ENCODE measurements around the gene TMEM182. TPM values are rescaled to one million over a fixed set of nuclear protein-coding genes. Genes with fewer than 3 reads are reported as not detected.

Gene TMEM182
- polyA plus RNA-seq, 1 donor (not counting 4 experiments of a cell fraction or from before 2014, with no cell fraction given): 3.5 TPM

GRCh38 chr2:102788885-102789260 lies 27.0 kb downstream of the TMEM182 start:
- dilution Hi-C loops (cut with MboI; ENCODE audit: extremely low pct_ligation_motif_present, low sequenced_read_pairs): no loop called here

GRCh38 chr2:102789349-102790090 lies 27.7 kb downstream of the TMEM182 start:
- dilution Hi-C loops (cut with MboI; ENCODE audit: extremely low pct_ligation_motif_present, low sequenced_read_pairs): no loop called here
- DNase-seq (ENCODE audit: low read depth, low spot score) (no peak), FAIRE-seq (no peak)
- Histone ChIP-seq H3K9me3 (ENCODE audit: control insufficient read depth, low read depth, low read length) (no peaks in the 10 kb centered on the region), H3K4me2 (ENCODE audit: control insufficient read depth, extremely low read depth, insufficient read depth, low read depth, low read length) (no peak overlapping the region), H3K9me1 (ENCODE audit: control insufficient read depth, extremely low read depth, insufficient read depth, low read length) (no peaks in the 10 kb centered on the region), H3K9ac (ENCODE audit: control insufficient read depth, extremely low read depth, insufficient read depth, low read length) (no peak overlapping the region), H3K4me1 (ENCODE audit: control insufficient read depth, extremely low read depth, insufficient read depth, low read length) (no peaks in the 10 kb centered on the region), H3K36me3 (ENCODE audit: control insufficient read depth in 2 of 2, extremely low read depth in 1 of 2, insufficient read depth in 2 of 2, low read length in 2 of 2) (no peaks in the 10 kb centered on the region), H3K27me3 (ENCODE audit: control insufficient read depth, extremely low read depth, insufficient read depth, low read length) (no peaks in the 10 kb centered on the region), H3K79me2 (ENCODE audit: control insufficient read depth, insufficient read depth, low read length) (no peaks in the 10 kb centered on the region), H2AFZ (ENCODE audit: control insufficient read depth, low read length) (no peak overlapping the region), H3K4me3 (ENCODE audit: control insufficient read depth in 2 of 3, extremely low read depth in 1 of 3, insufficient read depth in 2 of 3, low read depth in 1 of 3, low read length in 3 of 3) (no peak overlapping the region), H4K20me1 (ENCODE audit: control insufficient read depth, extremely low read depth, insufficient read depth, low read length) (no peaks in the 10 kb centered on the region), H3K27ac (ENCODE audit: control insufficient read depth, insufficient read depth, low read length) (no peak overlapping the region)
- TF ChIP-seq EZH2 (IDR thresholded peaks at IDR 0.05; ENCODE audit: low read length): no peak
- no peak for TF ChIP-seq CTCF (optimal IDR thresholded peaks at IDR 0.05 in 1 of 3, IDR thresholded peaks at IDR 0.05 in 1 of 3, conservative IDR thresholded peaks at IDR 0.05 in 1 of 3; ENCODE audit: extremely low read depth in 1 of 3, insufficient read depth in 2 of 3, low read length in 3 of 3)

More at GRCh38 chr2:102788885-102789260, 27.0 kb downstream of the TMEM182 start:
- H3K4me2 ChIP-seq (ENCODE audit: control insufficient read depth, extremely low read depth, insufficient read depth, low read depth, low read length): no peak overlapping the region
- H3K36me3 ChIP-seq (ENCODE audit: control insufficient read depth in 2 of 2, extremely low read depth in 1 of 2, insufficient read depth in 2 of 2, low read length in 2 of 2): no peaks in the 10 kb centered on the region
- H3K79me2 ChIP-seq (ENCODE audit: control insufficient read depth, insufficient read depth, low read length): no peaks in the 10 kb centered on the region
- H3K9ac ChIP-seq (ENCODE audit: control insufficient read depth, extremely low read depth, insufficient read depth, low read length): no peak overlapping the region
- H3K9me3 ChIP-seq (ENCODE audit: control insufficient read depth, low read depth, low read length): no peaks in the 10 kb centered on the region
- no peak overlapping the region for H2AFZ ChIP-seq (ENCODE audit: control insufficient read depth, low read length)
- no peaks in the 10 kb centered on the region for H3K27me3 ChIP-seq (ENCODE audit: control insufficient read depth, extremely low read depth, insufficient read depth, low read length)
- no peaks in the 10 kb centered on the region for H3K9me1 ChIP-seq (ENCODE audit: control insufficient read depth, extremely low read depth, insufficient read depth, low read length)
- H3K27ac ChIP-seq (ENCODE audit: control insufficient read depth, insufficient read depth, low read length): no peak overlapping the region
- TF ChIP-seq CTCF (optimal IDR thresholded peaks at IDR 0.05 in 1 of 3, IDR thresholded peaks at IDR 0.05 in 1 of 3, conservative IDR thresholded peaks at IDR 0.05 in 1 of 3; ENCODE audit: extremely low read depth in 1 of 3, insufficient read depth in 2 of 3, low read length in 3 of 3): no peak
- TF ChIP-seq EZH2 (IDR thresholded peaks at IDR 0.05; ENCODE audit: low read length): no peak
- no peaks in the 10 kb centered on the region for H3K4me1 ChIP-seq (ENCODE audit: control insufficient read depth, extremely low read depth, insufficient read depth, low read length)
- FAIRE-seq: no peak
- DNase-seq (ENCODE audit: low read depth, low spot score): no peak
- H3K4me3 ChIP-seq (ENCODE audit: control insufficient read depth in 2 of 3, extremely low read depth in 1 of 3, insufficient read depth in 2 of 3, low read depth in 1 of 3, low read length in 3 of 3): no peak overlapping the region
- no peaks in the 10 kb centered on the region for H4K20me1 ChIP-seq (ENCODE audit: control insufficient read depth, extremely low read depth, insufficient read depth, low read length)

All from keratinocyte (primary cell).